Activated CD4-positive, alpha-beta T cell treated with anti-CD3 and anti-CD28 coated beads for 36 hours (primary cell): ENCODE data around the gene MATN1. TPM values are rescaled to one million over a fixed set of nuclear protein-coding genes. Genes with fewer than 3 reads are reported as not detected.

Experiments
- ATAC-seq: fragments of 200-7000 bp; cut with Tn5 transposase; one replicate; pipeline ENCODE4 v1.10.0; 2021; ENCODE audit warnings: mild to moderate bottlenecking, moderate library complexity
- CTCF ChIA-PET: fragments of 350-600 bp; sonication (Branson Sonifier 250); formaldehyde crosslinking; loops from one replicate; lab custom pipeline; 2021; ENCODE audit warnings: antibody characterized with exemption; lab: Charles Lee
- POLR2A ChIA-PET: fragments of 350-600 bp; sonication (Branson Sonifier 250); formaldehyde crosslinking; loops from one replicate; lab custom pipeline; 2021; ENCODE audit warnings: antibody characterized with exemption, inconsistent platforms; lab: Charles Lee
- DNase-seq: peaks from one replicate; pipeline ENCODE4 v3.0.0-alpha.2; 2020
- H3K27ac Mint-ChIP-seq: one replicate; pipeline ENCODE4 v1.8.0; 2021; ENCODE audit warnings: mixed read lengths
- H3K27me3 Mint-ChIP-seq: one replicate; pipeline ENCODE4 v1.8.0; 2021; ENCODE audit warnings: mixed read lengths
- H3K36me3 Mint-ChIP-seq: one replicate; pipeline ENCODE4 v1.8.0; 2021; ENCODE audit warnings: low read depth, mixed read lengths
- H3K4me1 Mint-ChIP-seq: one replicate; pipeline ENCODE4 v1.8.0; 2021; ENCODE audit warnings: mixed read lengths
- H3K4me3 Mint-ChIP-seq: one replicate; pipeline ENCODE4 v1.8.0; 2021; ENCODE audit warnings: mild to moderate bottlenecking, moderate library complexity, mixed read lengths
- H3K9me3 Mint-ChIP-seq: one replicate; pipeline ENCODE4 v1.8.0; 2021; ENCODE audit warnings: low read depth, mixed read lengths
- intact Hi-C, 2 experiments: fragments of 100-400 bp; cut with DNase I in 1 of 2; cut with micrococcal nuclease in 1 of 2; formaldehyde crosslinking; loops; one replicate each; pipeline versions ENCODE4 v1.14.2 to v1.15.1; 2022 to 2024; cut with DNase I, micrococcal nuclease
- total RNA-seq, 2 experiments: library from RNA; stranded (reverse); gene quantifications; one replicate each; pipeline ENCODE4 v1.2.3, GENCODE V29; 2021

MATN1 gene
- total RNA-seq, 2 experiments from 2014 or later, result 0.32 to 0.43 TPM

DNA sequence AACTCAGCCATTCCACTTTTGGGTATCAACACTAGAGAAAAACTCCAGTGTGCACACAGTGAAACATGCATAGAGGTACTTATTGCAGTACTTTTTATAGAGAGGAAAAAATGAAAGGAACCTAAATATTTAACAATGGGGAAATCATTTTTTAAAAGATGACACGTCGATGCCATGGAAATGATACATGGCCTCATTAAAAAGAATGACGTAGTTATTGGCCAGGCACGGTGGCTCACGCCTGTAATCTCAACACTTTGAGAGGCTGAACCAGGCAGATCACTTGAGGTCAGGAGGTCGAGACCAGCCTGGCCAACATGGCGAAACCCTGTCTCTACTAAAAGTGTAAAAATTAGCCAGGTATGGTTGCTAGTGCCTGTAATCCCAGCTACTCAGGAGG, 42.5 kb downstream of the MATN1 start:
- intact Hi-C loops, result no loop called here
- ChIA-PET POLR2A (interaction anchor here (0.7 kb wide), 1 partner anchor 167 kb away, joined by 4 read pairs; no protein-coding TSS in a partner anchor), CTCF (no interaction called here)
- Mint-ChIP-seq H3K36me3 (no peaks in the 10 kb centered on the region), H3K27me3 (peaks cover 35% of the 10 kb centered on the region), H3K4me3 (no peak overlapping the region), H3K27ac (no peak overlapping the region), H3K9me3 (no peaks in the 10 kb centered on the region), H3K4me1 (peaks cover 3% of the 10 kb centered on the region)
- ATAC-seq (no peak), DNase-seq (no peak)

DNA sequence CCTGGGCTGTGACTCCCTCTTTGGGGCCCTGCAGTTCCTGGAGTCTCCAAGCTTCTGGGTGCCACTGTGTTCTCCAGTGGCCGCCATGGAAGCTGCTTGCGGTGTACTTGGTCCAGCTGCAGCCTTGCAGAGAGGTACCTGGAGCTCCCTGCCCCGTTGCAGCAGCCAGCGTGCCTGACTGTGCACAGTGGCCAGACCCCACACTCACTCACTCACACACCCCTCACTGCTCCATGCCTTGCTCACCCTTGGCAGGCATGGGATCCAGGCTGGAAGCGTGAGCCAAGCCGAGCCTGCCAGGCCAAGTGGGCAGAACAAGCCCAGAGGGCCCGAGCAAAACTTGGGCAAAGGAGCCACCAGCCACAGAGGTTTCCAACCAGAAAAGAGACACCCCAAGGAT, 43.0 kb downstream of the MATN1 start:
- ChIA-PET POLR2A (no interaction called here), CTCF (no interaction called here)
- no peak for ATAC-seq
- intact Hi-C loops, result no loop called here
- no peak for DNase-seq
- Mint-ChIP-seq H3K4me3 (no peak overlapping the region), H3K9me3 (no peaks in the 10 kb centered on the region), H3K27ac (no peak overlapping the region), H3K36me3 (no peaks in the 10 kb centered on the region), H3K4me1 (peaks cover 3% of the 10 kb centered on the region), H3K27me3 (peaks cover 38% of the 10 kb centered on the region)

DNA sequence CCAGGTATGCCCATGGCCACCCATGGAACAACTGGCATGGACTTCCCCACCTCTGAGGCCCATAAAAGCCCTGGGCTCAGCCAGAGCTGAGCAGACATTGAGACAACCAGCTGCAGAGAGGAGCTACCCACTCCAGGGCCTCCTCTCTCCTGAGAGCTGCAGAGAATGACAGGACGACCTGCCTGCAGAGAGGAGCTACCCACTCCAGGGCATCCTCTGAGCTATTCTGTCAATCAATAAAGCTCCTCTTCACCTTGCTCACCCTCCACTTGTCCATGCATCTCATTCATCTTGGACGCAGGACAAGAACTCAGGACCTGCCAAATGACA, 43.4 kb downstream of the MATN1 start:
- Mint-ChIP-seq H3K4me3 (no peak overlapping the region), H3K9me3 (no peaks in the 10 kb centered on the region), H3K27ac (no peak overlapping the region), H3K27me3 (peaks cover 39% of the 10 kb centered on the region), H3K4me1 (peaks cover under 1% of the 10 kb centered on the region), H3K36me3 (no peaks in the 10 kb centered on the region)
- intact Hi-C loops, result no loop called here
- ATAC-seq, result no peak
- ChIA-PET POLR2A (interaction anchor here (0.6 kb wide), 1 partner anchor 28 kb away, joined by 4 read pairs; no protein-coding TSS in a partner anchor), CTCF (no interaction called here)
- no peak for DNase-seq

- ATAC-seq, result no peak
- no peaks in the 10 kb centered on the region for H3K36me3 Mint-ChIP-seq
- ChIA-PET CTCF (interaction anchor here (0.7 kb wide), 1 partner anchor 19 kb away, joined by 3 read pairs; no protein-coding TSS in a partner anchor), POLR2A (interaction anchor here (0.6 kb wide), 1 partner anchor 27 kb away, joined by 4 read pairs; no protein-coding TSS in a partner anchor)
- H3K9me3 Mint-ChIP-seq, result no peaks in the 10 kb centered on the region
- H3K27ac Mint-ChIP-seq, result no peak overlapping the region
- no peaks in the 10 kb centered on the region for H3K4me1 Mint-ChIP-seq
- intact Hi-C loops, result no loop called here
- no peak overlapping the region for H3K4me3 Mint-ChIP-seq
- no peak for DNase-seq
- H3K27me3 Mint-ChIP-seq, result peaks cover 35% of the 10 kb centered on the region
These were observed 44.0 kb downstream of the MATN1 start for GRCh38 chr1:30679201-30679975.

GRCh38 chr1:30678209-30678608, 45.2 kb downstream of the MATN1 start:
- intact Hi-C loops, result no loop called here
- H3K9me3 Mint-ChIP-seq, result peaks cover 6% of the 10 kb centered on the region
- no peaks in the 10 kb centered on the region for H3K36me3 Mint-ChIP-seq
- ChIA-PET POLR2A (no interaction called here), CTCF (no interaction called here)
- ATAC-seq (no peak), DNase-seq (no peak)
- H3K27me3 Mint-ChIP-seq, result peaks cover 32% of the 10 kb centered on the region
- H3K4me3 Mint-ChIP-seq, result no peak overlapping the region
- no peaks in the 10 kb centered on the region for H3K4me1 Mint-ChIP-seq
- no peak overlapping the region for H3K27ac Mint-ChIP-seq

DNA sequence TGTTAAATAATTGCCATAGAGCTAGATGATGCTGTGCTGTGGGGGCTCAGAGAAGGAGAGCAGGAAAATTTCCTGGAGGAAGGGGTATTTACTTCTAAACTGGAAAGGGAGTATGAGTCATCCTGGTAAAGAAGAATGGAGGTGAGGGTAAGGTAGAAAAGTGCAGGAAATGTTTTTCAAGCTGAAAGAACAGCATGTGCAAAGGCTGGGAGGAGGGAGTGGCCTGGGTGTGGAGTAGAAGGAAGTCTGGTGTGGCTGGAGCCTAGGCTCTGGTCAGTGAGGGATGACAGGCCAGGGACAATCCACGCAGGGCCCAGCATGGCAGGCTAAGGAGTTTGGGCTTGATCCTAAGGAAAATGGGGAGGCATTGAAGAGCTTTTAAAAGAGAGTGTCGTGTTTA, 45.9 kb downstream of the MATN1 start:
- no peak overlapping the region for H3K4me3 Mint-ChIP-seq
- no peaks in the 10 kb centered on the region for H3K4me1 Mint-ChIP-seq
- H3K9me3 Mint-ChIP-seq, result peaks cover 6% of the 10 kb centered on the region
- peaks cover 28% of the 10 kb centered on the region for H3K27me3 Mint-ChIP-seq
- ChIA-PET POLR2A (interaction anchor here (0.6 kb wide), 1 partner anchor 271 kb away, joined by 3 read pairs; no protein-coding TSS in a partner anchor), CTCF (interaction anchor here (1.3 kb wide), 1 partner anchor 297 kb away, joined by 3 read pairs; no protein-coding TSS in a partner anchor)
- no peak for DNase-seq
- intact Hi-C loops, result no loop called here
- H3K27ac Mint-ChIP-seq, result no peak overlapping the region
- no peak for ATAC-seq
- no peaks in the 10 kb centered on the region for H3K36me3 Mint-ChIP-seq

- Mint-ChIP-seq H3K36me3 (no peaks in the 10 kb centered on the region), H3K9me3 (peaks cover 6% of the 10 kb centered on the region), H3K27me3 (peaks cover 22% of the 10 kb centered on the region), H3K27ac (no peak overlapping the region), H3K4me3 (no peak overlapping the region), H3K4me1 (no peaks in the 10 kb centered on the region)
- POLR2A ChIA-PET, result no interaction called here
- ATAC-seq (no peak), DNase-seq (no peak)
- intact Hi-C loops, result no loop called here
- CTCF ChIA-PET, result interaction anchor here (1.2 to 1.7 kb wide), 2 partner anchors 10 to 295 kb away, joined by 3 to 4 read pairs; no protein-coding TSS in a partner anchor
These were observed 47.6 kb downstream of the MATN1 start for GRCh38 chr1:30675761-30676160.

DNA sequence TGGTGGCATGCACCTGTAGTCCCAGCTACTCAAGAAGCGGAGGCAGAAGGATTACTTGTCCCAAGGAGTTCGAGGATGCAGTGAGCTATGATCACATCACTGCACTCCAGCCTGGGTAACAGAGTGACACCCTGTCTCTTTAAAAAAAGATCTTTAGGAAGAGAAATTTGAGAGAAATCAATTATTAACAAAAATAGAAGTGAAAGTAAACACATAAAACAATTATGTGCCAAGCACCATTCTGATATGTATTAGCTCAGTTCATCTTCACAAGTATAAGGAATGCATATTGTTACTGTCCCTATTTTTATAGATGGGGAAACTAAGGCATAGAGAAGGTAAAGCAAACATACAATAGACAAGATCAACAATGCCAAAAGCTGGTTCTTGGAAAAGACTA, 48.1 kb downstream of the MATN1 start:
- Mint-ChIP-seq H3K4me1 (no peaks in the 10 kb centered on the region), H3K27ac (no peak overlapping the region)
- no peak for ATAC-seq

GRCh38 chr1:30673395-30673794, 50.0 kb downstream of the MATN1 start:
- Mint-ChIP-seq H3K36me3 (no peaks in the 10 kb centered on the region), H3K9me3 (peaks cover 6% of the 10 kb centered on the region), H3K27ac (no peak overlapping the region), H3K4me3 (no peak overlapping the region), H3K4me1 (no peaks in the 10 kb centered on the region), H3K27me3 (peaks cover 20% of the 10 kb centered on the region)
- intact Hi-C loops, result no loop called here
- DNase-seq, result no peak
- ChIA-PET CTCF (no interaction called here), POLR2A (no interaction called here)
- no peak for ATAC-seq

More for the DNA sequence above, 48.1 kb downstream of the MATN1 start:
- Mint-ChIP-seq H3K4me3 (no peak overlapping the region), H3K36me3 (no peaks in the 10 kb centered on the region), H3K9me3 (peaks cover 6% of the 10 kb centered on the region), H3K27me3 (peaks cover 22% of the 10 kb centered on the region)
- intact Hi-C loops, result no loop called here
- ChIA-PET CTCF (interaction anchor here (1.2 to 1.7 kb wide), 2 partner anchors 11 to 294 kb away, joined by 3 to 4 read pairs; no protein-coding TSS in a partner anchor), POLR2A (interaction anchor here (0.6 kb wide), 1 partner anchor 21 kb away, joined by 4 read pairs; no protein-coding TSS in a partner anchor)
- DNase-seq, result no peak

GRCh38 chr1:30672661-30673060, 50.7 kb downstream of the MATN1 start:
- H3K27ac Mint-ChIP-seq, result no peak overlapping the region
- H3K9me3 Mint-ChIP-seq, result peaks cover 6% of the 10 kb centered on the region
- DNase-seq, result no peak
- no peak for ATAC-seq
- ChIA-PET CTCF (no interaction called here), POLR2A (no interaction called here)
- H3K27me3 Mint-ChIP-seq, result peaks cover 20% of the 10 kb centered on the region
- intact Hi-C loops, result no loop called here
- no peaks in the 10 kb centered on the region for H3K36me3 Mint-ChIP-seq
- no peaks in the 10 kb centered on the region for H3K4me1 Mint-ChIP-seq
- H3K4me3 Mint-ChIP-seq, result no peak overlapping the region

GRCh38 chr1:30670240-30671060, 52.9 kb downstream of the MATN1 start:
- H3K4me1 Mint-ChIP-seq, result no peaks in the 10 kb centered on the region
- peaks cover 6% of the 10 kb centered on the region for H3K9me3 Mint-ChIP-seq
- ChIA-PET POLR2A (no interaction called here), CTCF (no interaction called here)
- H3K4me3 Mint-ChIP-seq, result no peak overlapping the region
- intact Hi-C loops, result no loop called here
- H3K36me3 Mint-ChIP-seq, result no peaks in the 10 kb centered on the region
- peaks cover 13% of the 10 kb centered on the region for H3K27me3 Mint-ChIP-seq
- DNase-seq (no peak), ATAC-seq (no peak)
- H3K27ac Mint-ChIP-seq, result no peak overlapping the region
